Measurements from ENCODE around the gene CLCA2.

CLCA2 gene

GRCh38 chr1:86455073-86455472 lies 31.1 kb downstream of the CLCA2 start:
- no peak for TF ChIP-seq CTCF (conservative IDR thresholded peaks at IDR 0.05; ENCODE audit: low read depth, low read length)
- H3K4me3 ChIP-seq (ENCODE audit: low read length): no peak overlapping the region
- DNase-seq (ENCODE audit: low read depth): no peak

GRCh38 chr1:86460998-86461397 lies 37.0 kb downstream of the CLCA2 start:
- DNase-seq (ENCODE audit: low read depth): no peak
- TF ChIP-seq CTCF (conservative IDR thresholded peaks at IDR 0.05; ENCODE audit: low read depth, low read length): no peak
- no peak overlapping the region for H3K4me3 ChIP-seq (ENCODE audit: low read length)

GRCh38 chr1:86461482-86461881 lies 37.5 kb downstream of the CLCA2 start:
- no peak overlapping the region for H3K4me3 ChIP-seq (ENCODE audit: low read length)
- DNase-seq (ENCODE audit: low read depth): no peak
- TF ChIP-seq CTCF (conservative IDR thresholded peaks at IDR 0.05; ENCODE audit: low read depth, low read length): no peak

- no peak overlapping the region for H3K4me3 ChIP-seq (ENCODE audit: low read length)
- no peak for DNase-seq (ENCODE audit: low read depth)
- no peak for TF ChIP-seq CTCF (conservative IDR thresholded peaks at IDR 0.05; ENCODE audit: low read depth, low read length)
These were observed 40.8 kb downstream of the CLCA2 start for GRCh38 chr1:86464819-86465218.

- no peak overlapping the region for H3K4me3 ChIP-seq (ENCODE audit: low read length)
- no peak for DNase-seq (ENCODE audit: low read depth)
- no peak for TF ChIP-seq CTCF (conservative IDR thresholded peaks at IDR 0.05; ENCODE audit: low read depth, low read length)
These were observed 42.3 kb downstream of the CLCA2 start for GRCh38 chr1:86466109-86466844.

GRCh38 chr1:86466986-86467385 lies 43.0 kb downstream of the CLCA2 start:
- no peak for DNase-seq (ENCODE audit: low read depth)
- H3K4me3 ChIP-seq (ENCODE audit: low read length): no peak overlapping the region
- no peak for TF ChIP-seq CTCF (conservative IDR thresholded peaks at IDR 0.05; ENCODE audit: low read depth, low read length)

GRCh38 chr1:86468501-86468977 lies 44.6 kb downstream of the CLCA2 start, which contains the start of gene CLCA1:
TSS of gene CLCA1 (plus strand) at chr1:86468927. CDS start at chr1:86468972, 45 bp downstream.
- no peak for DNase-seq (ENCODE audit: low read depth)
- TF ChIP-seq CTCF (conservative IDR thresholded peaks at IDR 0.05; ENCODE audit: low read depth, low read length): no peak
- no peak within 1 kb of the TSS for H3K4me3 ChIP-seq (ENCODE audit: low read length)
